Measurements from ENCODE around the gene DAP. TPM values are rescaled to one million over a fixed set of nuclear protein-coding genes. Genes with fewer than 3 reads are reported as not detected.
"Not testable (repeated sequence)": the region's sequence is repeated elsewhere in the genome, so short reads cannot be mapped to it uniquely, and the experiment has no call there.

DAP gene
- polyA plus RNA-seq, 2 donors: 20.0 to 27.7 TPM

DNA sequence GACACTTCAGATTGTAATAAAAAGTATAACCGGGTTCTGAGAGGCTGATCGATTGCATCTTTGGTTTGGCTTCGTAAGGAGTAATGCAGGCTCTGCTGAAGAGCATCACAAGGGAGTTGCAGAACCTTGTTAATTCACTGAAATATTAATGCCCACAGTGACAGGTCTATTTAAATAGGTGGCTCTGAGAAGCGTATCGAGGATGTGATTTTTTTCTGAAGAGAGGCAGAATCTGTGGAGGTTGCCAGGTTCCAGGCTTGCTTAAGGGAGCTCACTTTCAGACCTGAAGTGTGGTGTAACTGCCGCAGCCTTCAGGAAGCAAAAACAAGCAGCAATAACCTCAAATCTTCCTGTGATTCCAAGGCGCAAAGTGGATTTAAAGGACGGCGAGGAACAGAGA, 116.8 kb downstream of the DAP start:
- no peak overlapping the region for H3K4me3 ChIP-seq (ENCODE audit: low read depth in 1 of 2, low read length in 2 of 2)
- H3K36me3 ChIP-seq (ENCODE audit: control insufficient read depth in 2 of 2, insufficient read depth in 2 of 2, low read length in 1 of 2): no peaks in the 10 kb centered on the region
- WGBS, 2 donors: 67 to 74% methylated on average over 9 of the region's 9 CpGs
- no peaks in the 10 kb centered on the region for H3K9me3 ChIP-seq (ENCODE audit: control insufficient read depth in 2 of 2, insufficient read depth in 1 of 2, low read depth in 1 of 2, low read length in 1 of 2)
- no peaks in the 10 kb centered on the region for H3K4me1 ChIP-seq (ENCODE audit: control insufficient read depth in 2 of 2, insufficient read depth in 2 of 2, low read length in 1 of 2)
- H3K27me3 ChIP-seq (ENCODE audit: control insufficient read depth in 1 of 2, insufficient read depth in 2 of 2, low read length in 2 of 2): no peaks in the 10 kb centered on the region
- no peak overlapping the region for H3K27ac ChIP-seq (ENCODE audit: low read depth in 2 of 2, low read length in 1 of 2)

DNA sequence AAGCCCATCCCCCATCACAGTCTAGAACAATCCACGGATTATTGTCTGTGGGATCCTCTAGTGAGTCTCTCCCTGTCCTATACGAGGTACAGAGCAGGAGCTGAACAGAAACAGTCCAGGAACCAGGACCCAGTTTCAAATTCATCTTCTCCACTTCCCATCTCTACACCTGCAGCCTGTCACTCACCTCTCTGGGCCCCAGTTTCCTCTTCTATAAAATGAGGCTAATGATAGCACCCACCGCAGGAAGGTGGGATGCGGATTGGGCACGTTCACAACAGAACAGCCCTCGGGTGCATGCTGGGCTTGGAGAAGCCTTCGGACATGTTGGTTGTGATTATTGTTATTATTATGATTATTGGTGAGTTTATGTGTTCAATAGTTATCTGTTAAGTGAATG, 118.7 kb downstream of the DAP start:
- WGBS, 2 donors: 72 to 80% methylated on average over 7 of the region's 7 CpGs
- H3K4me3 ChIP-seq (ENCODE audit: low read depth in 1 of 2, low read length in 2 of 2): no peak overlapping the region

DNA sequence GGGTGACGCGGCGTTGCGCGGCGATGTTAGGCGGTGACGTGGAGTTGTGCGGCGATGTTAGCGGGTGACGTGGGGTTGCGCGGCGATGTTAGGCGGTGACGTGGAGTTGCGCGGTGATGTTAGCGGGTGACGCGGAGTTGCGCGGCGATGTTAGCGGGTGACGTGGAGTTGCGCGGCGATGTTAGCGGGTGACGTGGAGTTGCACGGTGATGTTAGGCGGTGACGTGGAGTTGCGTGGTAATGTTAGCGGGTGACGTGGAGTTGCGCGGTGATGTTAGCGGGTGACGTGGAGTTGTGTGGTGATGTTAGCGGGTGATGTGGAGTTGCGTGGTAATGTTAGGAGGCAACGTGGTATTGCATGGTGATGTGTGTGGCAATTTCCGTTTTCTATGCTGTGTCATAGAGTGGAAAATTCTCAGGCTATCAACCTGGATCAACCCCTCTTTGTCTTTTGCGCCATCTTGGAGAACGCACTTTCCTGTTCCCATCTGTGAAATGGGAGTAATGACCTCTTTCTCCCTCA, 121.1 kb downstream of the DAP start:
- Histone ChIP-seq H3K27me3 (ENCODE audit: control insufficient read depth in 1 of 2, insufficient read depth in 2 of 2, low read length in 2 of 2) (no peaks in the 10 kb centered on the region), H3K4me1 (ENCODE audit: control insufficient read depth in 2 of 2, insufficient read depth in 2 of 2, low read length in 1 of 2) (no peaks in the 10 kb centered on the region), H3K27ac (ENCODE audit: low read depth in 2 of 2, low read length in 1 of 2) (no peak overlapping the region), H3K9me3 (ENCODE audit: control insufficient read depth in 2 of 2, insufficient read depth in 1 of 2, low read depth in 1 of 2, low read length in 1 of 2) (no peaks in the 10 kb centered on the region), H3K4me3 (ENCODE audit: low read depth in 1 of 2, low read length in 2 of 2) (no peak overlapping the region), H3K36me3 (ENCODE audit: control insufficient read depth in 2 of 2, insufficient read depth in 2 of 2, low read length in 1 of 2) (peaks cover 0 to 2% of the 10 kb centered on the region in 2 donors)
- WGBS, 2 donors: 93 to 96% methylated on average over 12 to 37 of the region's 48 CpGs

More for the DNA sequence above, 118.7 kb downstream of the DAP start:
- Histone ChIP-seq H3K27me3 (ENCODE audit: control insufficient read depth in 1 of 2, insufficient read depth in 2 of 2, low read length in 2 of 2) (no peaks in the 10 kb centered on the region), H3K27ac (ENCODE audit: low read depth in 2 of 2, low read length in 1 of 2) (no peak overlapping the region), H3K36me3 (ENCODE audit: control insufficient read depth in 2 of 2, insufficient read depth in 2 of 2, low read length in 1 of 2) (peaks cover 0 to 2% of the 10 kb centered on the region in 2 donors), H3K9me3 (ENCODE audit: control insufficient read depth in 2 of 2, insufficient read depth in 1 of 2, low read depth in 1 of 2, low read length in 1 of 2) (no peaks in the 10 kb centered on the region), H3K4me1 (ENCODE audit: control insufficient read depth in 2 of 2, insufficient read depth in 2 of 2, low read length in 1 of 2) (no peaks in the 10 kb centered on the region)

DNA sequence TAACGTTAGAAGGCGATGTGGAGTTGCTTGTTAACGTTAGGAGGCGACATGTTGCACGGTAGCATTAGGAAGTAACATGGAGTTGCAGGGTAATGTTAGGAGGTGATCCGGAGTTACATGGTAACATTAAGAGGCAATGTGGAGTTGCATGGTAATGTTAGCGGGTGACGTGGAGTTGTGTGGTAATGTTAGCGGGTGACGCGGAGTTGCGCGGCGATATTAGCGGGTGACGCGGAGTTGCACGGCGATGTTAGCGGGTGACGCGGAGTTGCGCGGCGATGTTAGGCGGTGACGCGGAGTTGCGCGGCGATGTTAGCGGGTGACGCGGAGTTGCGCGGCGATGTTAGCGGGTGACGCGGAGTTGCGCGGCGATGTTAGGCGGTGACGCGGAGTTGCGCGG, 122.3 kb downstream of the DAP start:
- 80 to 94% methylated on average over 15 to 32 of the region's 48 CpGs for WGBS, 2 donors
- not testable (repeated sequence) for H3K27me3 ChIP-seq (ENCODE audit: control insufficient read depth in 1 of 2, insufficient read depth in 2 of 2, low read length in 2 of 2); H3K4me1 ChIP-seq (ENCODE audit: control insufficient read depth in 2 of 2, insufficient read depth in 2 of 2, low read length in 1 of 2); H3K36me3 ChIP-seq (ENCODE audit: control insufficient read depth in 2 of 2, insufficient read depth in 2 of 2, low read length in 1 of 2); H3K4me3 ChIP-seq (ENCODE audit: low read depth in 1 of 2, low read length in 2 of 2); H3K27ac ChIP-seq (ENCODE audit: low read depth in 2 of 2, low read length in 1 of 2); H3K9me3 ChIP-seq (ENCODE audit: control insufficient read depth in 2 of 2, insufficient read depth in 1 of 2, low read depth in 1 of 2, low read length in 1 of 2)

DNA sequence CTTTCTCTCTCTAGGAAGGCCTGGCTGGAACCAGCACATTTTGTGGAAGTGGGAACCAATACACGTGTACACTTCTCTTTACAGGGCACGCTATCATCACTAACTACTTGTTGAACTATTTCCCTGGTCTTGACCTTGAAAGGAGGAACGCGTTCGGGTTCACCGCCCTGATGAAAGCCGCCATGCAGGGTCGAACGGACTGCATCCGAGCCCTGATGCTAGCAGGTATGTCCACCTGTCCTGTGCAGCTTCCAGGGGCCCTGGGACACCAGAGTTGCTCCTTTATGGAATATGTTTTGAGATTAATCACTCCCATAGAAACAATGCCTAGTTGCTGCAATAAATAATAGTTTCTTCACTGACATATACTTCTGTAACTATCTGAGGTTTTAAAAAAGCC, 123.1 kb downstream of the DAP start:
- Histone ChIP-seq H3K36me3 (ENCODE audit: control insufficient read depth in 2 of 2, insufficient read depth in 2 of 2, low read length in 1 of 2) (peaks cover 0 to 2% of the 10 kb centered on the region in 2 donors), H3K27me3 (ENCODE audit: control insufficient read depth in 1 of 2, insufficient read depth in 2 of 2, low read length in 2 of 2) (no peaks in the 10 kb centered on the region), H3K4me1 (ENCODE audit: control insufficient read depth in 2 of 2, insufficient read depth in 2 of 2, low read length in 1 of 2) (no peaks in the 10 kb centered on the region), H3K9me3 (ENCODE audit: control insufficient read depth in 2 of 2, insufficient read depth in 1 of 2, low read depth in 1 of 2, low read length in 1 of 2) (no peaks in the 10 kb centered on the region), H3K4me3 (ENCODE audit: low read depth in 1 of 2, low read length in 2 of 2) (no peak overlapping the region), H3K27ac (ENCODE audit: low read depth in 2 of 2, low read length in 1 of 2) (no peak overlapping the region)
- 64 to 75% methylated on average over 10 of the region's 10 CpGs for WGBS, 2 donors

DNA sequence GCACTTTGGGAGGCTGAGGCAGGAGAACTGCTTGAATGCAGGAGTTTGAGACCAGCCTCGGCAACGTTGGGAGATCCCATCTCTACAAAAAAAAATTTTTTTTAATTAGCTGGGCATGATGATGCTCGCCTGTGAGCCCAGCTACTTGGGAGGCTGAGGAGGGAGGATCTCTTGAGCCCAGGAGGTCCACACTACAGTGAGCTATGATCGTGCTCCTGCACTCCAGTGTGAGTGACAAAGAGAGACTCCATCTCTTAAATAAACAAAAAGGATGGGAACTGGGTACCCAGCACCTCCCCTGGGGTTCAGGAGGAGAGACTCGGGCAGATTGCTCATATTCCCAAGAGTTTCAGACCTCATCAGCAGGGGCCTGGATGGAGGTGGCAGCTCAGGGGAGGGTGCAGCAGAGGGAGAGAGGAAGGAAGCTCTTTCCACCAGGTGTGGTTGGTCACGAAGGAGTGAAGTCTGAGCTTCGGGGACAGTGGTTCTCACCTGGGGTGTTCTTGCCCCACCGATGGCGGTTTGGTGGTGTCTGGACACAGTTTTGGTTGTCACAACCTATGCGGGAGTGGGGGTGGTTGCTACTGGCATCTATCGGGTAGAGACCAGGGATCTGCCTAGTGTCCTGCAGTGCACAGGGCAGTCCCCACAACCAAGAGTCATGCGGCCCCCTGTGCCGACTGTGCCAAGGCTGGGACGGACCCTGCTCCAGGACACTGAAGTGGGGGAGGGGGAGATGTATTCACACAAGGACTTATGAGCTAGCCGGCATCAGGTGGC, 124.5 kb downstream of the DAP start:
- Histone ChIP-seq H3K9me3 (ENCODE audit: control insufficient read depth in 2 of 2, insufficient read depth in 1 of 2, low read depth in 1 of 2, low read length in 1 of 2) (no peaks in the 10 kb centered on the region), H3K4me3 (ENCODE audit: low read depth in 1 of 2, low read length in 2 of 2) (no peak overlapping the region), H3K27me3 (ENCODE audit: control insufficient read depth in 1 of 2, insufficient read depth in 2 of 2, low read length in 2 of 2) (no peaks in the 10 kb centered on the region), H3K36me3 (ENCODE audit: control insufficient read depth in 2 of 2, insufficient read depth in 2 of 2, low read length in 1 of 2) (peaks cover 0 to 2% of the 10 kb centered on the region in 2 donors), H3K4me1 (ENCODE audit: control insufficient read depth in 2 of 2, insufficient read depth in 2 of 2, low read length in 1 of 2) (no peaks in the 10 kb centered on the region), H3K27ac (ENCODE audit: low read depth in 2 of 2, low read length in 1 of 2) (no peak overlapping the region)
- WGBS, 2 donors: 64 to 75% methylated on average over 15 of the region's 15 CpGs

DNA sequence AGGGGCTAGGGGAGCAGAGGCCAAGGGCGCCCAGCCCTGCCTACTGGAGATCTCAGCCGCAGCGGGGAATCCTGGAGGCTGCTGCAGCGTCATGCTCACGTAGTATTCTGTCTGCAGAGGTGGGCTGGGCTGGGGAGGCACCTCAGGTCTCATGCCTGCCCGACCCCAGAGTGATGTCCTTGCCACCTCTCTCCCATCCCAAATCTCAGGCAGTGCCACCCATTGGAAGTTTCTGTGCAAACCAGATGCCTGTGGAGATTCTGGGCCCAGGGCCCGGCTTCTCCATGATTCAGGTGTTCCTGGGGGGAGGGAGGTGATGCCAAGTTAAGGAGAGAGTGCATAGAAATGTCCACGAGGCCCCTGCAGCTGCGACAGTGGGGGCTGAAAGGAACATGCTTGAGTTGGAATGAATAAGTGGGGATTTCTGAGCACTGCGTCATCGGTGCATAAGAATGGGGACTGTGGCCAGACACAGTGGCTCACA, 125.1 kb downstream of the DAP start:
- Histone ChIP-seq H3K27me3 (ENCODE audit: control insufficient read depth in 1 of 2, insufficient read depth in 2 of 2, low read length in 2 of 2) (no peaks in the 10 kb centered on the region), H3K36me3 (ENCODE audit: control insufficient read depth in 2 of 2, insufficient read depth in 2 of 2, low read length in 1 of 2) (peaks cover 0 to 2% of the 10 kb centered on the region in 2 donors), H3K4me3 (ENCODE audit: low read depth in 1 of 2, low read length in 2 of 2) (no peak overlapping the region), H3K27ac (ENCODE audit: low read depth in 2 of 2, low read length in 1 of 2) (no peak overlapping the region), H3K4me1 (ENCODE audit: control insufficient read depth in 2 of 2, insufficient read depth in 2 of 2, low read length in 1 of 2) (no peaks in the 10 kb centered on the region), H3K9me3 (ENCODE audit: control insufficient read depth in 2 of 2, insufficient read depth in 1 of 2, low read depth in 1 of 2, low read length in 1 of 2) (no peaks in the 10 kb centered on the region)
- WGBS, 2 donors: 52 to 54% methylated on average over 11 of the region's 11 CpGs

DNA sequence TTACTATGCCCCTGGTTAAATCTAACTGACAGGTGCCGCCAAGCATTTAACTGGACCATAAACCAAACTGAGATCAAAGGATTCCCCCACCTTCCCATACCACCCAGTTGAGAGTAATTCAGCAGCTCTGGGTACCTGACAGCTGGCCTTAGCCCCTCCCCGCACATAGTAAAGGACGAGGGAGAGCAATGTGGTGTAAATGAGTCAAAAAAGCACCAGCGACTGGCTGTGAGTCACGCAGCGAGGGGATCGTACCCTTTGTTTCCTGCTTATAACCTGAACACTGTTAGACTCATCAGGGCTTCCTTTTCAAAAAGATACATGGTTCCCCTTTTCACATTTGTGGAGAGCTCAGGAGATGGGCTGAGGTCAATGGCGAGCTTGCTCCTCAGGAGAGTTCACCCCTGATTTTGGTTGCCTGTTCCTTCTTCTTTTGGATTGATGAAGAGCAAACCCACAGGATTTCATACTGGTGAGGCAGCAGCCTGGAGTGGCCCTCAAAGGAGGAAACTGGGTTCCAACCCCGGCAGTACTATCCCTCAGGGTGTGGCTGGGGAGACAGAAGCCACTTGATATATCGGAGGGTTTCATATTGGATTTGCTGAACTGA, 125.7 kb downstream of the DAP start:
- Histone ChIP-seq H3K27me3 (ENCODE audit: control insufficient read depth in 1 of 2, insufficient read depth in 2 of 2, low read length in 2 of 2) (no peaks in the 10 kb centered on the region), H3K9me3 (ENCODE audit: control insufficient read depth in 2 of 2, insufficient read depth in 1 of 2, low read depth in 1 of 2, low read length in 1 of 2) (no peaks in the 10 kb centered on the region), H3K36me3 (ENCODE audit: control insufficient read depth in 2 of 2, insufficient read depth in 2 of 2, low read length in 1 of 2) (peaks cover 0 to 2% of the 10 kb centered on the region in 2 donors), H3K4me1 (ENCODE audit: control insufficient read depth in 2 of 2, insufficient read depth in 2 of 2, low read length in 1 of 2) (no peaks in the 10 kb centered on the region), H3K27ac (ENCODE audit: low read depth in 2 of 2, low read length in 1 of 2) (no peak overlapping the region), H3K4me3 (ENCODE audit: low read depth in 1 of 2, low read length in 2 of 2) (no peak overlapping the region)
- 52 to 65% methylated on average over 10 of the region's 10 CpGs for WGBS, 2 donors

DNA sequence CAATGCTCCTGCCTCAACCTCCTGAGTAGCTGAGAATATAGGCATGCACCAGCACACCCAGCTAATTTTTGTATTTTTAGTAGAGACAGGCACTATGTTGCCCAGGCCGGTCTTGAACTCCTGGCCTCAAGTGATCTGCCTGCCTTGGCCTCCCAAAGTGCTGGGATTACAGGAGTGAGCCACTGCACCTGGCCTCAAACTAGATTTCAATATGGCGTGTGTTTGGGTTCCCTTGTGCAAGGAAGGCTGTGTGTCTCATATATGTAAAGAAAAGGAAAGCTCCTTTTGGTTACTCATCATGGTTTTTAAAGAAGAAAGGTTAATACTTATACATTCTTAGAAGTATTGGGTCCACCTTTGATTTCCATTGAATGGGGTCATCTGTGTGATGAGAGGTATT, 126.5 kb downstream of the DAP start:
- Histone ChIP-seq H3K27ac (ENCODE audit: low read depth in 2 of 2, low read length in 1 of 2) (no peak overlapping the region), H3K9me3 (ENCODE audit: control insufficient read depth in 2 of 2, insufficient read depth in 1 of 2, low read depth in 1 of 2, low read length in 1 of 2) (no peaks in the 10 kb centered on the region), H3K36me3 (ENCODE audit: control insufficient read depth in 2 of 2, insufficient read depth in 2 of 2, low read length in 1 of 2) (peaks cover 0 to 2% of the 10 kb centered on the region in 2 donors), H3K27me3 (ENCODE audit: control insufficient read depth in 1 of 2, insufficient read depth in 2 of 2, low read length in 2 of 2) (no peaks in the 10 kb centered on the region), H3K4me3 (ENCODE audit: low read depth in 1 of 2, low read length in 2 of 2) (no peak overlapping the region), H3K4me1 (ENCODE audit: control insufficient read depth in 2 of 2, insufficient read depth in 2 of 2, low read length in 1 of 2) (no peaks in the 10 kb centered on the region)
- WGBS, 2 donors: 96 to 97% methylated on average over 2 of the region's 2 CpGs
